IPS-18c (cell line): ENCODE measurements around the gene UQCR10.
A peak's percentile ranks its signal among the peaks of the same experiment; 100 is the strongest.
"Not testable (repeated sequence)": the region's sequence is repeated elsewhere in the genome, so short reads cannot be mapped to it uniquely, and the experiment has no call there.

ENCODE experiments used
- H3K4me3 ChIP-seq: 2 replicates; pipeline ENCODE4 v1.7.0; 2013; ENCODE audit warnings: low read depth, mild to moderate bottlenecking, low read length, moderate library complexity; ENCODE audit not compliant: insufficient read depth
- H3K9me3 ChIP-seq: one replicate; pipeline ENCODE4 v1.6.1; 2013; ENCODE audit warnings: mild to moderate bottlenecking, low read length, moderate library complexity; ENCODE audit not compliant: control insufficient read depth, insufficient read depth

UQCR10 gene

DNA sequence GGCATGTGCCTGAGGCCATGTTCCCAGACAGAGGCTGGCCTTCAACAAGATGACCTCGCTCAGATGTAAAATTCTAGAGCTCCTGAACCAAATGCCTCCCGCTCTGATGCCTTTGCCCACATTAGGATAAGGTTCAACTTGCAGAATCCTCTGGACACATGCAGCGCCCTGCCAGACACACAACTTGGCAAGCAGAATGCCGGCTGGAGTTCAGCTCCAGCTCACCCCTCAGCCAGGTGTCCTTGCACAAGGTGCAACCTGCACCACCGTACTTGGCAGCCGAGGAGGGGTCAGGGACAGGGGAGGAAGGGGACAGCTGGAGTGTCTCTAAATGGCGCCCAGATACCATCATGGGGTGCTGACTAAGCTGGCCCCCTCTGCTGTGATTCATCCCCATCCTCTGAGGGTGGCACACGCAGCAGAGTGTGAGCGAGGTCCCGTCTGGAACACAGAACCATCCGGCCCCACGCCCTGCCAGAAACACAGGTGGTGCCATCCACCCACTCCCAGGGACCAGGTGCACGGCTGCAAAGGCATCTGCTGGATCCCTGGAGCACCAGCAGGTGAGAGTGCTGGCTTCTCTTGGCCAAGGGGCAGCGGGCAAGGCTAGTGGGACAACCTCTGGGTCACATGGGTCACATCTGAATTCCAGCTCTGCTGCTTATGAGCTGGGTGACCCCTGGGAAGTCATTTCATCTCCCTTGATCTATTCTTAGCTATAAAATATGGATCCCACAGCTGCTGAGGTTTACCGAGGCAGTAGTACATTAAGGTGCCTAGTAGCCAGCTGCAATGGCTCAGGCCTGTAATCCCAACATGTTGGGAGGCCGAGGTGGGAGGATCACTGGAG is 13.1 kb upstream of the UQCR10 start:
- Histone ChIP-seq H3K4me3 (no peak overlapping the region), H3K9me3 (peaks cover 4% of the 10 kb centered on the region)

DNA sequence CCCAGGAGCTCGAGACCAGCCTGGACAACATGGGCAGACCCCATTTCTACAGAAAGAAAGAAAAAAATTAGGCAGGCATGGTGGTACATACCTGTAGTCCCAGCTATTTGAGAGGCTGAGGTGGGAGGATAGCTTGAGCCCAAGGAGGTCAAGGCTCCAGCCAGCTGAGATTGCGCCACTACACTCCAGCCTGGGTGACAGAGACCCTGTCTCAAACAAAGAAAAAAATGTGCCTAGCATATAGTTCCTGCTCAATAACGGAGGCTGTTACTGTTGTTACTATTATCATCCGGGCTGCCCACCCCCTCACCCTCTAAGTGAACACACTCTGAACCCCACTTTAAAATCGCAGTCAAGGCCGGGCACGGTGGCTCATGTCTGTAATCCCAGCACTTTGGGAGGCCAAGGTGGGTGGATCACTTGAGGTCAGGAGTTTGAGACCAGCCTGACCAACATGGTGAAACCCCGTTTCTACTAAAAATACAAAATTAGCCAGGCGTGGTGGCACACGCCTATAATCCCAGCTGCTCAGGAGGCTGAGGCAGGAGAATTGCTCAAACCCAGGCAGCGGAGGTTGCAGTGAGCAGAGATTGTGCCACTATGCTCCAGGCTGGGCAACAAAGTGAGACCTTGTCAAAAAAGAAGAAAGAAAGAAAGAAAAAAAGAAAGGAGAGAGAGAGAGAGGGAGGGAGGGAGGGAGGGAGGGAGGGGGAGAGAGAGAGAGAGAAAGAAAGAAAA is 12.3 kb upstream of the UQCR10 start:
- H3K9me3 ChIP-seq, H3K4me3 ChIP-seq: not testable (repeated sequence)

DNA sequence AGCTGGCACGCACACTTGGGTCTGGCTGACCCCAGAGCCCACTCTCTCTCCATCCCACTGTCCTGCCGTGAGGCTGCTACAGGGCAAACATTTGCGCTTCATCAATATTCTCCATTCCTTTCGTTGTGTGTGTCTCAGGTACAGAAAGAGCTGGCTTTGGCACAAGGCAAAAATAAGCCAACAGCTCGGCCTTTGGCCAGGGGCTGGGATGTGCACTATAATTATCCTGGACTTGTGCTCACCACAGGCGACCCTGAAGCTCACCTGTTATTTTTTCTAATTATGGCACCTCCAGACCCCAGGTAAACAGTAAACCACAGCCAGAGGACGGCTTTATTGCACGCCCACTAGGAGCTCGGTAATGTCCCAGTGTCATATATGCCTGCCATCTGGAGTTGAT is 11.3 kb upstream of the UQCR10 start:
- peaks cover 2% of the 10 kb centered on the region for H3K9me3 ChIP-seq
- H3K4me3 ChIP-seq = no peak overlapping the region

DNA sequence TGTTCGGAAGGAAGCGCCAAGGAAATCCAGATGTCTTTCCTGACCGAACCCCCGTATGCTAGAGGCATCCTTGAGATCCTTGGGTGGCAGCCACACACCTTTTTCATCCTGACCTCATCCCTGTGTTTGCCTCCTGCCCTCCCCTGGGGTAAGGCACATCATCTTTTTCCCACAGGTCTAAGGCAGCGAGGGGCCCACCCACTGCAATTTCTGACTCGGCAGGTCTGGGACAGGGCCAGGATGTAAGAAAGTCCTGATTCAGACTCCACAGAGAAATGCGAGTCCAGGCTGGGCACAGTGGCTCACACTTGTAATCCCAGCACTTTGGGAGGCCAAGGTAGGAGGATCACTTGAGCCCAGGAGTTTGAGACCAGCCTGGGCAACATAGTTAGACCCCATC is 10.8 kb upstream of the UQCR10 start:
- H3K4me3 ChIP-seq = no peak overlapping the region
- peaks cover 2% of the 10 kb centered on the region for H3K9me3 ChIP-seq

DNA sequence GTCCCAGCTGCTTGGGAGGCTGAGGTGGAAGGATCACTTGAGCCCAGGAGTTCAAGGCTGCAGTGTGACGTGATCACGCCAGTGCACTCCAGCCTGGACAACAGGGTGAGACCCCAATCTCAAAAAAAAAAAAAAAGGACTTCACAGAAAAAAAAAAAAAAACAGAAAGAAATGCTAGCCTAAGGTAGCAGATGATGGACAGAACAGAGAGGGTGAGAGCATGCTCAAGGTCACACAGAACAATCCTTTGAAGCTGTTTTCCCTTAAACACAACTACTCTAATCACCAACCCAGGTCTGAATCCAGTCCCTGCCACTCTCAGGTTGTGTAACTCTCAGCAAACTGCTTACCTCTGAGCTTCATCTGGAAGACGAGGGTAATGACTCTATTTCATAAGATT is 10.1 kb upstream of the UQCR10 start:
- no peak overlapping the region for H3K4me3 ChIP-seq
- peaks cover 2% of the 10 kb centered on the region for H3K9me3 ChIP-seq

DNA sequence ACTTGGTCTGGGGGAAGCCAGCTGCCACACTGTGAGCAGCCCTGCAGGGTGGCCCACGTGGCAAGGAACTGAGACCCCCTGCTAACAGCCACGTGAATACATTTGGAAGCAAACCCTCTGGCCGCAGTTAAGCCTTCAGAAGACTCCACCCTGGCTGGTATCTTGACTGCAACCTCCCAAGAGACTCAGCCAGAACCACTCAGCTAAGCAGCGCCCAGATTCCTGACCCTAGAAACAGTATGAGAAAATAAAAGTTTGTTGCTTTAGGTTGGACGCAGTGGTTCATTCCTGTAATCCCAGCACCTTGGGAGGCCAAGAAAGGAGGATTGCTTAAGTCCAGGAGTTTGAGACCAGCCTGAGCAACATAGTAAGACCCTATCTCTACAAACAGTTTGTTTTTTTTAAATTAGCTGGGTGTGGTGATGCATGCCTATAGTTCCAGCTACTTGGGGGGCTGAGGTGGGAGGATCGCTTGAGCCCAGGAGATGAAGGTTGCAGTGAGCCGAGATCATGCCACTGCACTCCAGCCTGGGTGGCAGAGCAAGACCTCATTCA is 9.0 kb upstream of the UQCR10 start:
- H3K9me3 ChIP-seq = no peaks in the 10 kb centered on the region
- no peak overlapping the region for H3K4me3 ChIP-seq

DNA sequence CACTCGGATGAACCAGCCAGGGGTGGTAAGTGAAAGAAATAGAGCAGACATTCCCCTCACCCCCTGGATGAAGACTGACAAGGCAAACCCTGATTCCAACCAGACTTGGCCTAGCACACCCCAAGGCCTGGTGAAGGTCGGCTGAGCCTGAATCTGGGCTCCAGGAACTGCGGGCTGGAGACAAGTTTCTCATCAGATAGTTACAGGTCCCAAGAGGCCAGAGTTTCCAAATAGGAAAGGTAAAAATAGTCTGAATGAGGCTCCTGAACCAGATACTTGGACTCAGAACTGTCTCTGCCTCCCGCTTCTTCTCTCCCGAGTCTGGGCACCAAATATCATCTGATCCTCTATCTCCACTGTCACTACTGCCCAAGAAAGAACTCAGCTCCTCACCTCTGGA is 8.2 kb upstream of the UQCR10 start:
- no peak overlapping the region for H3K4me3 ChIP-seq
- no peaks in the 10 kb centered on the region for H3K9me3 ChIP-seq

DNA sequence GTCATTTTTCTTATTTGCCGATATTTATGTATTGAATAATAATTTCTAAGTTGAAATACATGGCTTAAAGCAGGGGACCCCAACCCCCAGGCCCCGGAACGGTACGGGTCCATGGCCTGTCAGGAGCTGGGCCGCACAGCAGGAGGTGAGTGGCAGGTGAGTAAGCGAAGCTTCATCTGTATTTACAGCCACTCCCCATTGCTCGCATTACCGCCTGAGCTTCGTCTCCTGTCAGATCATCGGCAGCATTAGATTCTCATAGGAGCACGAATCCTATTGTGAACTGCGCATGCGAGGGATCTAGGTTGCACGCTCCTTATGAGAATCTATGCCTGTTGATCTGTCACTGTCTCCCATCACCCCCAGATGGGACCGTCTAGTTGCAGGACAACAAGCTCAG is 4.9 kb upstream of the UQCR10 start:
- no peak overlapping the region for H3K4me3 ChIP-seq
- H3K9me3 ChIP-seq = no peaks in the 10 kb centered on the region

DNA sequence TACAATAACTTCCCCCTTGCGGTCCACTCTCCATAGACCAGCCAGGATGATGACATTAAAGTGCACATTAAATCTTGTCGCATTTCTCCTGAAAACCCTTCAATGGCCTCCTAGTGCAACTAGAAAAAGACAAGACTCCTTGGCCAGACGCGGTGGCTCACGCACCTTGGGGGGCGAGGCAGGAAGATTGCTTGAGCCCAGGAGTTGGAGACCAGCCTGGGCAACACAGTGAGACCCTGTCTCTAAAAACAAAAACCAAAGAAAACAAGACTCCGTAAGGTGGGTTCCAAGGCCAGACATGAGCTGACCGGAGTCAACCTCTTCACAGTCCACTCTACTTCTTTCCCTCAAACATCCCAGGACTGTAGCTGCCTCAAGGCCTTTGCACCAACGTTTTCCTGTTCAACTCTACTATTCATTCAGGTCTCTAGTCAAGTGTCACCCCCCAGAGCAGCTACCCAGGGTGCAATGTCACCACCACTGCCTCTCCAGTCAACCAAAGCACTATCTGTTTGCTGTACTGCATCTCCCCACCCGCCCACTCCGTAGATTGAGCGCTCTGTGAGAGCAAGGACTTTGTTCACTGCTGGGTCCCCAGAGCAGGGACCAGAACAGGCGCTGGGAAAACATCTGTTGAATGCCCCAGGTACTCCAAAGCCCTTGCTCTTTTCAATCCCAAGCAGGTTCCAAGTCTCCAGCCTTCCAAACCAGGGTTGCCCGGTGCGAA is 1.1 kb upstream of the UQCR10 start:
- Histone ChIP-seq H3K4me3 (peak overlapping the region; percentile 61), H3K9me3 (no peaks in the 10 kb centered on the region)

DNA sequence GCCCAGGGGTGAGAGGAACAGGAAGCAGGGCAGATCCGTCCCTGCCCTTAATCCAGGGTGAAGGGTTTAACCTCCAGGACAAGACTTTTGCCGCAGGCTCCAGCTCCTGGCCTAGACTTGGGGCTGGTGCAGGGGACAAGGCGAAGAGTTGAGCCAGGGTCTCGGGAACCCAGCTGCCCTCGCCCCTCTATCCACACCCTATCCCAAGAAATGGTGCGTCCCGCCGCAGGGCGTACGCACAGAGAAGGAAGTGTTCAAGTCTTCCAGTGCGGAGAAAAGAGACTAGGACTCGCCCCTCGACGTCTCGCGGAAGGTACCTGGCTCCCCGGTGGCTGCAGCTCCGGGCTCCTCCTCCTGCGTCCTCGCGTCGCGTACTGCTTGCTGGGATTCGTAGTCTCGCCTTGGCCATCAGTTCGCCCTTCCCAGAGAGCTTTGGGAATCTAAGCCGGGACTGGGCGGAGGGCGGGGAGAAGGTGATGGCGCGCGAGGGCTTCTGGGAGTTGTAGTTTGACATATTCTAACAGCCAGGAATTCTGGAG is 468 bp upstream of the UQCR10 start, which contains the start of gene ZMAT5:
Gene ZMAT5, minus strand, starts transcription at position 376 of the 539 bp plus-strand sequence. CDS start 18,463 bp downstream, outside the sequence.
- peak within 1 kb of the TSS; percentile 90 for H3K4me3 ChIP-seq
- H3K9me3 ChIP-seq = no peaks in the 10 kb centered on the region

DNA sequence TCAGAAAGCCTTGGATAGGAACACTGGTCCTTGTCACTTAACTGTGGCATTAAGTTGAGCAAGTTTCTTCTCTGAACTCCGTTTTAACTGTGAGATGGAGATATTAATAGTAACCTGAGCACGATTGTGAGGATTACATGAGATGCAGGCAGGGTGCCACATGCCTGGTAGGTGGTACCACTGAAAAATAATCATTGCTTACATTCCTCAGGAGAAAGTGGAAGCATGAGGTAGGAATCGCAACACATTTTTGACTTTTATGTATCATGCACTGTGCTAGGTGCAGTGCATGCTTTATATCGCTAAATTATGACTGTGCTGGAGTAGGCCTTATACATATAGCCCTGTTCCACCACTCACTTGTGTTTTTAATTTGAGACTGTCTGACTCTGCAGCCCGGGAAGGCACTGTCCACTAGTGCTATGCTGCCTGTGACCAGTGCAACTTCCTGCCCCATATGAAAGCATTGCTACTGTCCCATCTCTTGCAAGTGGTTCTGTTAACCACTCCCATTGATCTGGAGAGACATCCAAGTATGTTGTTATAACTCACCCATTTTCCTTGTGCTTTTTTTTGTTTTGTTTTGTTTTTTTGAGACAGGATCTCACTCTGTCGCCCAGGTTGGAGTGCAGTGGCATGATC is 1.0 kb downstream of the UQCR10 start:
- Histone ChIP-seq H3K9me3 (no peaks in the 10 kb centered on the region), H3K4me3 (peak overlapping the region; percentile 90)

DNA sequence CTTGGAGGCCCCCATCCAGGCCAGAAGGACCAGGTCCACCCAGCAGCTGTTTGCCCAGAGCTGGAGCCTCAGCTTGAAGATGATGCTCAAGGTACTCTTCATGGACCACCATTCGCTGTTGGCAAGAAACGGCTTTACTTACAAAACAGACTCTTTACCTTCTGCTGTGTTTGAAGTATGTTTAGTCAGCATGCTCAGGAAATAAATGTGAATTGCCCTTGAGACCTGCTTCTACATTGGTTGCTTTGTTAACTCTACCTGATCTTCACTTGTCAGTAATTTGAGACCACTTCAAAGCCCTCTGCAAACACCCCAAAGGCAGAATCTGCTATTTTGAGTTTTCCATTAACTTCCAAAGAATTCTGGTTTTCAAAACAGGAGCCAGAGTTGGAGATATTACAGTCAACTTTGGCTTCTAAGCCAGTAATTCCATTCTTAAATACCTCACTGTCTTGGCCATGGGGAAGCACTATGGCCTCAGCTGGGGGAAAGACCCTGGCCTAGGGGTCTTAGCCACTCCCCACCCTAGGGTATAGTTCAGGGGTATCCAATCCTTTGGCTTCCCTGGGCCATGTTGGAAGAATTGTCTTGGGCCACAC is 2.7 kb downstream of the UQCR10 start:
- no peak overlapping the region for H3K4me3 ChIP-seq
- no peaks in the 10 kb centered on the region for H3K9me3 ChIP-seq

DNA sequence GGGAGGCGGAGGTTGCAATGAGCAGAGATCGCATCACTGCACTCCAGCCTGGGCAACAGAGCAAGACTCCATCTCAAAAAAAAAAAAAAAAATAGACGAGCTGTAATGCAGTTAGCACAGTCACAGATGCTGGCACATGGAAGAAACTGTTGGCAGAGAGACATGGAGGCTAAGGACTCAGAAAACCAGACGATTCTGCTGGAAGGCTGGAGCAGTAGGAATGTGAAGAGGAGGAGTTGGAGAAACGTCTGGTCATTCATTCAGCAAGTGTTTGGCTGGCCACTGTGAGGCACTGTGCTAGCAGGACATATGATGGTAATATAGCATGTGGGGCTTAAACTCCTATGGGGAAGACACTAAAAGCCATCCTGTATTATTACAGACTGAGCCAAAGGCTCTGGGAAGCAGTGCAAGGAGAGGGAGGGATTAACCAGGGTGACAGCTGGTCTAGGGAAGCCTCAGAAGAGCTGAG is 5.0 kb downstream of the UQCR10 start:
- H3K9me3 ChIP-seq = no peaks in the 10 kb centered on the region
- no peak overlapping the region for H3K4me3 ChIP-seq

DNA sequence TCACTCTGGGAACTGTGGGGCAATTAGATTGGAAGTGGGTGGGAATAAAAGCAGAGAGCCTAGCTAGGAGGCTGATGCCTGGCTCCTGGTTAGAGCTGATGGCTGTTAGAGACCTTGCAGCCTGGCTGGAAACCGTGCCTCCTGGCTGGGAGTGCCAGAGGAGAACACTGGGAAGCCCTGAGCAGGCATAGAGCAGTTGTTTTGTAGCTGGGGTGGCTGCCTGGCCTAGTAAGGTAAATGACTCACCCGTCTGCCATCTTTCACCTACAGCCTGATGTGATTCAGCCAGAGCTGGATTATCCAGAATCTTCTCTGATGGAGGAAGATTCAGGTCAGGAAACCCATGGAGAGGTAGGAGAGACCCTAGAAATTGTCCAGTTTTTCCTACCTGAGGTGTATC is 6.1 kb downstream of the UQCR10 start:
- Histone ChIP-seq H3K4me3 (no peak overlapping the region), H3K9me3 (no peaks in the 10 kb centered on the region)

DNA sequence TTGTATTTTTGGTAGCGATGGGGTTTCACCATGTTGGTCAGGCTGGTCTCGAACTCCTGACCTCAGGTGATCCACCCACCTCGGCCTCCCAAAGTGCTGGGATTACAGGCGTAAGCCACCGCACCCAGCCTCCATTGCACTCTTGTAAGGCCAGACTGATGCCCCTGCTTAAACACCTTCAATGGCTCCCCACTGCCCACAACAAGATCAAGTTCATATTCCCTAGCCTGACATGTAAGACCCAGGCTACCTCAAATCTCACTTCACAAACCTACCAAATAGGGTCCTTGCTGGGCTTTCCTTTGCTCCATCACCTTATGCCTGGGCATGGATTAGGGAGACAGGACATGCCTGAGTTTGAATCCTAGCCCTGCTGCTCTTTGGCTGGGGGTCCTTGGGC is 13.1 kb downstream of the UQCR10 start:
- Histone ChIP-seq H3K9me3 (no peaks in the 10 kb centered on the region), H3K4me3 (no peak overlapping the region)
